SJSA1 (cell line): ENCODE results near the gene DLG2. TPM values are rescaled to one million over a fixed set of nuclear protein-coding genes. Genes with fewer than 3 reads are reported as not detected.

Experiments
- DNase-seq, 2 experiments: peaks; one replicate each; pipeline ENCODE4 v3.0.0-alpha.2; 2015 to 2020; ENCODE audit warnings: low spot score in 2 of 2, low read depth in 1 of 2
- H3K27ac ChIP-seq: fragments of 250-450 bp; sonication (Bioruptor Pico); 2 replicates; pipeline ENCODE4 v1.5.1; 2020; ENCODE audit warnings: mild to moderate bottlenecking, moderate library complexity
- H3K27me3 ChIP-seq: fragments of 250-450 bp; sonication (Bioruptor Pico); replicated peaks from 2 replicates; pipeline ENCODE4 v1.5.1; 2020; ENCODE audit warnings: mild to moderate bottlenecking, moderate library complexity
- H3K36me3 ChIP-seq: fragments of 250-450 bp; sonication (Bioruptor Pico); 2 replicates; pipeline ENCODE4 v1.5.1; 2020; ENCODE audit warnings: mild to moderate bottlenecking
- H3K4me1 ChIP-seq: fragments of 250-450 bp; sonication (Bioruptor Pico); replicated peaks from 2 replicates; pipeline ENCODE4 v1.6.1; 2021; ENCODE audit warnings: mild to moderate bottlenecking
- H3K4me3 ChIP-seq: fragments of 250-450 bp; sonication (Bioruptor Pico); 2 replicates; pipeline ENCODE4 v1.5.1; 2020; ENCODE audit warnings: mild to moderate bottlenecking
- H3K9me3 ChIP-seq: fragments of 250-450 bp; sonication (Bioruptor Pico); replicated peaks from 2 replicates; pipeline ENCODE4 v1.5.1; 2020; ENCODE audit warnings: mild to moderate bottlenecking
- total RNA-seq: library from RNA; depleted of rRNA; stranded (reverse); fragments of >200 nt; shearing (Covaris generic); gene quantifications from 2 replicates; pipeline ENCODE4 v1.2.3, GENCODE V29; 2014

The DLG2 gene
- total RNA-seq, 1 experiment from 2014 or later: 0.13 TPM

DNA sequence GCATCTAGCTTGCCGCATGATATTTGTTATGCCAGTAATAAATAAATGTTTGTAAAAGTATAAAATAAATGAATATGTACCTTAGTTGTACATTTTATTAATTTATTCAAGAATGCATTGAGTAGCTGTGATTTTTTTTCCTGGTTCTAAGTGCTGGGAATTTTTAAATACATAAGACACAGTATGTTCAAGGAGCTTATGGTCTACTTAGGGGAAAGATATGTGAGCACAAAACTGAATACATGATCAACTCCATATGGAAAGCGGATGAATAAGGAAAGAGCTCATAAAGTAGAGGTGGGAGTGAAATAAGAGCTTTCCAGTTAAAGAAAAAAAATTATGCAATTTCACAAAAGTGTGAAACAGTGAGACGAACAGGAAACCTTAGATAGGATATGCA lies 1396.7 kb downstream of the DLG2 start:
- Histone ChIP-seq H3K27me3 (no peaks in the 10 kb centered on the region), H3K4me1 (no peaks in the 10 kb centered on the region), H3K9me3 (no peaks in the 10 kb centered on the region), H3K36me3 (no peaks in the 10 kb centered on the region), H3K27ac (no peak overlapping the region), H3K4me3 (no peak overlapping the region)
- DNase-seq: no peak

DNA sequence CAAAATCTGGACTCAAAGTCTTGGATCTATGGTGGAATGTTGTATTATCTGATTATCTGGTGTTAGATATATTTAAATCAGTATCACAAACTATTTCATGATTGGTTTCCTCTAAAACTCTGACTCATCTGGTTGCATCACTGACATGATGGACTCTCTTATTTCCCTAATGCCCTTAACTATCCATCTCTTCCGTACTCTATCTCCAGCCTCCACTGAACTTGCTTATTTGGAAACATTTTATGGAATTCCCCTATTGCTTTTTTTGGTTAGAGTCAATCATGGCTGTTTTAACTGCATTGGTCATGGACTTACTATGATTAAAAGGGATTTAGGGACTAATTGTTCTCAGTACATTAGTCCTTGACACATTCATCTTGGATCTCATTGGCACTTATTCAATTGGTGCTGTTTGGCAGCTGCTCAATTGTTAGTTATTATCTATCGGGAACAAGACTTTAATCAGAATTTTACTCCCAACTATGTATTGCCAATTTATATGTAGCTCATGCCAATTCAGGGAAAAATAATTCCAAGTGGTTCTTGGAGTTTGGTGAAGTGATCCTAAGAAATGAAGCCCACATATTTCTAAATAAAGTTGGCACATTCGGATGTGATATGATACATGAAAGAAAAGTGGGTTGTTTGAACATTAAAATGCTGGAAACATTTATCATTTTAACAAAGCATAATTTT lies 1399.0 kb downstream of the DLG2 start:
- Histone ChIP-seq H3K36me3 (no peaks in the 10 kb centered on the region), H3K9me3 (no peaks in the 10 kb centered on the region), H3K27me3 (no peaks in the 10 kb centered on the region), H3K27ac (no peak overlapping the region), H3K4me3 (no peak overlapping the region), H3K4me1 (no peaks in the 10 kb centered on the region)
- DNase-seq: no peak

DNA sequence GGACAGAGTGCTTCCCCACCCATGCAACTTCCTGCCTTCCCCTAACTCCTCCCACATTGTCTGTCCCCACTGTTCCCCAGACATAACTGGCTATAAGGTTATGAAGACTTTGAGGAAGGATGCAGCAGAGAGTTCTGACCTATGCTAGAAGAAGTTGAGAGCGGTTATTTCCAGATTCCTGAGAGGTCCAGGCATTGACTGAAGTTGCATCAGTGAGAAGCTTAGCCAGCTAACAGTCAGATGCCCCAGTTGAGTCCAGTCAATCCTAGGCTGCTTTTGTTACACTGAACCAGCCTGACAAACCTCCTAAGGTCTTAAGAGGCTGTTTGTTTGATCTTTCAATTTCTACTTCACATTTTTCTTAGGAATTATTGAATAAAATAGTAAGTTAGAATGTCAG lies 1403.1 kb downstream of the DLG2 start:
- Histone ChIP-seq H3K4me1 (no peaks in the 10 kb centered on the region), H3K4me3 (no peak overlapping the region), H3K27me3 (no peaks in the 10 kb centered on the region), H3K36me3 (no peaks in the 10 kb centered on the region), H3K27ac (no peak overlapping the region), H3K9me3 (no peaks in the 10 kb centered on the region)
- DNase-seq: no peak

- no peaks in the 10 kb centered on the region for H3K36me3 ChIP-seq
- no peaks in the 10 kb centered on the region for H3K4me1 ChIP-seq
- no peak overlapping the region for H3K4me3 ChIP-seq
- no peak overlapping the region for H3K27ac ChIP-seq
- H3K27me3 ChIP-seq: no peaks in the 10 kb centered on the region
- DNase-seq: no peak
- H3K9me3 ChIP-seq: no peaks in the 10 kb centered on the region
Measured at GRCh38 chr11:84218318-84218717, 1408.8 kb downstream of the DLG2 start.

DNA sequence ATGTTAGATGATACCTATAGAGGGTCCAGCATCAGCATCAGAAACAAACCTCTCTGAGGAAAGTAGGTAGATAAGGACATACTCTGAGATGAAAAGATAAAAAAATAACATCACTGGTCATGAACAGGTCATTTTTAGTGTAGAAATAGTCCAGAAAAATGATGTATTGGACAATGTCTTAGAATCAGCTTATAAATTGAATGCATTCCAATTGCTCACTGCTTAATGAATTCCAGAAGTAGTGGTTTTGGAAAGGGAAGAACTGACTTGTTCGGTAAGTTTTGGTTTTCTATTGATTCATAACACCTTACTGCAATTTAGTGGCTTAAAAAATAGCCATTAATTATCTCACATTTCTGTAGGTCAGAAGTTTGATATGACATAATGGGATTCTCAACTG lies 1411.5 kb downstream of the DLG2 start:
- H3K4me3 ChIP-seq: no peak overlapping the region
- no peaks in the 10 kb centered on the region for H3K4me1 ChIP-seq
- H3K36me3 ChIP-seq: no peaks in the 10 kb centered on the region
- DNase-seq: no peak
- H3K9me3 ChIP-seq: no peaks in the 10 kb centered on the region
- no peaks in the 10 kb centered on the region for H3K27me3 ChIP-seq
- no peak overlapping the region for H3K27ac ChIP-seq

- no peak for DNase-seq
- no peaks in the 10 kb centered on the region for H3K9me3 ChIP-seq
- no peak overlapping the region for H3K4me3 ChIP-seq
- no peak overlapping the region for H3K27ac ChIP-seq
- H3K36me3 ChIP-seq: no peaks in the 10 kb centered on the region
- H3K27me3 ChIP-seq: no peaks in the 10 kb centered on the region
- H3K4me1 ChIP-seq: no peaks in the 10 kb centered on the region
Measured at GRCh38 chr11:84214557-84214956, 1412.6 kb downstream of the DLG2 start.

GRCh38 chr11:84212468-84213390 lies 1414.4 kb downstream of the DLG2 start:
- Histone ChIP-seq H3K27ac (no peak overlapping the region), H3K4me1 (no peaks in the 10 kb centered on the region), H3K9me3 (no peaks in the 10 kb centered on the region), H3K36me3 (no peaks in the 10 kb centered on the region), H3K27me3 (no peaks in the 10 kb centered on the region), H3K4me3 (no peak overlapping the region)
- DNase-seq: no peak

GRCh38 chr11:84211896-84212295 lies 1415.2 kb downstream of the DLG2 start:
- no peaks in the 10 kb centered on the region for H3K27me3 ChIP-seq
- no peaks in the 10 kb centered on the region for H3K4me1 ChIP-seq

DNA sequence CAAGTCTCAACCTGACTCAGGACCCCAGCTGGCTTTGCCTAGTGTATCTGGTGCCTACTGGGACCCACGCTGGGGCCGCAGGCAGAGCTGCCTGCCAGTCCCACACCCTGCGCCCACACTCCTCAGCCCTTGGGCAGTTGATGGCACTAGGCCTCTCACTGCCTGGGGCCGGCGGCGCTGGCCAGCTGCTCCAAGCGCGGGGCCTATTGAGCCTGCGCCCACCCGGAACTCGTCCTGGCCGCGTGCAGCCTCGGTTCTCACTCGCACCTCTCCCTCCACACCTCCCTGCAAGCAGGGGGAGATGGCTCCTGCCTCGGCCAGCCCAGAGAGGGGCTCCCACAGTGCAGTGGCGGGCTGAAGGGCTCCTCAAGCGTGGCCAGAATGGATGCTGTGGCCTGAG lies 1432.4 kb downstream of the DLG2 start:
- Histone ChIP-seq H3K9me3 (no peaks in the 10 kb centered on the region), H3K4me3 (no peak overlapping the region), H3K27ac (no peak overlapping the region), H3K27me3 (no peaks in the 10 kb centered on the region), H3K36me3 (no peaks in the 10 kb centered on the region), H3K4me1 (no peaks in the 10 kb centered on the region)
- DNase-seq: no peak

More at GRCh38 chr11:84211896-84212295, 1415.2 kb downstream of the DLG2 start:
- DNase-seq: no peak
- H3K27ac ChIP-seq: no peak overlapping the region
- no peak overlapping the region for H3K4me3 ChIP-seq
- H3K9me3 ChIP-seq: no peaks in the 10 kb centered on the region
- H3K36me3 ChIP-seq: no peaks in the 10 kb centered on the region

- DNase-seq: no peak
- Histone ChIP-seq H3K27me3 (no peaks in the 10 kb centered on the region), H3K4me1 (no peaks in the 10 kb centered on the region), H3K9me3 (no peaks in the 10 kb centered on the region), H3K4me3 (no peak overlapping the region), H3K27ac (no peak overlapping the region), H3K36me3 (no peaks in the 10 kb centered on the region)
Measured at GRCh38 chr11:84193706-84194105, 1433.4 kb downstream of the DLG2 start.

- Histone ChIP-seq H3K4me3 (no peak overlapping the region), H3K4me1 (no peaks in the 10 kb centered on the region), H3K9me3 (no peaks in the 10 kb centered on the region), H3K27ac (no peak overlapping the region), H3K36me3 (no peaks in the 10 kb centered on the region), H3K27me3 (no peaks in the 10 kb centered on the region)
- DNase-seq: no peak
Measured at GRCh38 chr11:84188521-84188920, 1438.6 kb downstream of the DLG2 start.

DNA sequence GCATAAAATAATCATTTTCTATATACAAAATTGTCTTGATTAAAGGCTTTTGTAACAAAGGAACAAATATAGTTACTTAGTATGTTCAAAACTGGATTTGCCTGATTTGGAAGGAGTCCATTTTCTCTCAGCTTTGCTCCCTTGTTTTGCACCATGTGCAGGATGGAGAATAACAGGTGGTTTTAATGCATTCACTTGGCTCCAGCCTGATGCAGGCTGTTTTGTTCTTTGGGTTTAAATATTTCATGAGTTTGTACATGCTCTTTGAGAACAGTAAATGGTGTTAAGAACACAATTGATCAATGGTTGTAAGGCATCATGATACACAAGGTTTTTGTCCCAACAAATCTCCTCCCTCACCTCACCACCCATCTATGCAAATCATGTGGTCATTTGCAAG lies 1454.1 kb downstream of the DLG2 start:
- Histone ChIP-seq H3K9me3 (no peaks in the 10 kb centered on the region), H3K4me3 (no peak overlapping the region), H3K27ac (no peak overlapping the region), H3K4me1 (no peaks in the 10 kb centered on the region), H3K27me3 (no peaks in the 10 kb centered on the region), H3K36me3 (no peaks in the 10 kb centered on the region)
- no peak for DNase-seq

DNA sequence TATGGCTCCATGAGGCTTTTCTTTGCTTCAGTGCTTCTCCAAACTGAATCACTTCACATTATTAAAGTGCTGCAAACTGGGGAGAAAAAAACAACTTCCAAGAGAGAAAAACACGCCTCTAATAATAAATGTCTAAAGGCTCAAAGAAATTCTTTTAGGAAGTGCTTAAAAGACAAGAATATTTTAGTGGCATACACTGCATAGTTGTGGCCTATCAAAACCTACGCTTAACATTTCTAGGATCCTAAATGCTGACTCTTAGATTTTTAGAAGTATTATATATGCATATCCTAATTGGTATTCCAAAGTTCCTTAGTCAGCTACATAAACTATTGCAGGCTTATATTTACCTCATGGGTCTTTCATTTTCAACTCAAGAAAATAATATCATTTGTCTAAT lies 1462.0 kb downstream of the DLG2 start:
- Histone ChIP-seq H3K36me3 (no peaks in the 10 kb centered on the region), H3K4me3 (no peak overlapping the region), H3K27me3 (no peaks in the 10 kb centered on the region), H3K4me1 (no peaks in the 10 kb centered on the region), H3K9me3 (no peaks in the 10 kb centered on the region), H3K27ac (no peak overlapping the region)
- DNase-seq: no peak

- Histone ChIP-seq H3K4me1 (no peaks in the 10 kb centered on the region), H3K27me3 (no peaks in the 10 kb centered on the region), H3K4me3 (no peak overlapping the region), H3K27ac (no peak overlapping the region), H3K9me3 (no peaks in the 10 kb centered on the region), H3K36me3 (no peaks in the 10 kb centered on the region)
- no peak for DNase-seq
Measured at GRCh38 chr11:84164728-84165127, 1462.4 kb downstream of the DLG2 start.
